NCI-H748 (cell line): ENCODE measurements around the gene C19orf67.

Source experiments
- DNase-seq: peaks from one replicate; lab custom pipeline; 2025; ENCODE audit not compliant: unreplicated experiment; lab: John Stamatoyannopoulos, UW

The C19orf67 gene

DNA sequence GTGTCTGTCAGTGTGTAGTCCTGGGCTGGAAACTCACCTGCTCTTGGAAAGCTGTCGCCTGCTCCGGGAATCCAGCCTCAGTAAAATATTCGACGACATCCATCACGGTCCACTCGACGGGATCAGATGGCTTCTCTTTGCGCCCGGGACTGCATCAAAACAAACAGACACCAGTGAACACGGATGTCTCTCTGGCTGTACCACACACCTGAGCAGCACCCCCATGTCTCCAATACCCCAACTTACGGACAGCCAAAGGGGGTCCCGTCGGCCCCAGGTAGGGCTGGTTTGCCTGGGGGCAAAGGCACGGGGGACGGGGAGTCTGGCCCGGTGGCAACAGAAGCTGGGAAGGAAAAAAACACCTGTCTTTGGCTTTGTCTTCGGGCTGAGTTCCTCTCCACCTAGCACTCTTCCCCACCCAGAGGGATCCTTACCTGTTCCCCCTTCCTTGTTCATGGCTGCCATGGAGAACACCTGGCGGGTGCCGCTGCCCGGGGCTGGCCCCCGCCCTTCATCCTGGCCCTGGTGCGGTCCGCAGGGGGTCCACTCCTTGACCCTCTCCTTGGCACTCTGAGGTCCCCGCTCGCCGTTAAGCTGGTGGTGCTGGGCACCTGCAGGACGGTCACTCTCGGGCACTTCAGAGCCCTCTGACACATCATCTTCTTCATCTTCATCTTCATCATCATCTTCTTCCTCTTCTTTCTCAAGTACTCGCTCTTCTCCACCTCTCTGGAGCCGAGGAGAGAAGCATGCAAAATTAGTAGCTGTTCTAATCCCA lies 3.2 kb upstream of the C19orf67 start:
- DNase-seq = no peak

DNA sequence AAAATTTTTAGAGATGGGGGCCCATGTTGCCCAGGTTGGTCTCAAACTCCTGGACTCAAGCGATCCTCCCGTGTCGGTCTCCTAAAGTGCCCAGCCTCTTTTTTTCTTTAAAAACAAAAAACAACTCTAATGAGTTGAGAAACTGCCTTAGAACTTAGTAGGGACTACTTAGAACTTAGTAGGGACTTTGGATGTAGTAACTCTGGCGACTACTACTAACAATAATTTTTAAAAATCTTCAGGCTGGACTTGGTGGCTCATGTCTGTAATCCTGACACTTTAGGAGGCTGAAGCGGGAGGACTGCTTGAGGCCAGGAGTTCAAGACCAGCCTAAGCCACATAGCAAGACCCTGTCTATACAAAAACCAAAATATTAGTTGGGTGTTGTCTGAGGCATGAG lies 515 bp upstream of the C19orf67 start:
- no peak for DNase-seq

DNA sequence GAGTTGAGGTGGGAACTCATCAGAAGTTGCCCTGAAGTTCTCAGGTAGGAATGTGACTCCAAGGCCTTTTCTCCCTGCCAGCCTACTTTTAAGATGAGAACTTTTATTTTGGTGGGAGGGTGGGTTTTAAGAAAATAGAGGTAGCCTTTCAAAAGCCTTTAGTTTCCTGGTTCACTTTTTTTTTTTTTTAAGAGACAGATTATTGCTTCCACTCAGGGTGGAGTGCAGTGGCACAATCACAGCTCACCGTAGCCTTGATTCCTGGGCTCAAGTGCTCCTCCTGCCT lies 3.0 kb downstream of the C19orf67 start:
- no peak for DNase-seq

DNA sequence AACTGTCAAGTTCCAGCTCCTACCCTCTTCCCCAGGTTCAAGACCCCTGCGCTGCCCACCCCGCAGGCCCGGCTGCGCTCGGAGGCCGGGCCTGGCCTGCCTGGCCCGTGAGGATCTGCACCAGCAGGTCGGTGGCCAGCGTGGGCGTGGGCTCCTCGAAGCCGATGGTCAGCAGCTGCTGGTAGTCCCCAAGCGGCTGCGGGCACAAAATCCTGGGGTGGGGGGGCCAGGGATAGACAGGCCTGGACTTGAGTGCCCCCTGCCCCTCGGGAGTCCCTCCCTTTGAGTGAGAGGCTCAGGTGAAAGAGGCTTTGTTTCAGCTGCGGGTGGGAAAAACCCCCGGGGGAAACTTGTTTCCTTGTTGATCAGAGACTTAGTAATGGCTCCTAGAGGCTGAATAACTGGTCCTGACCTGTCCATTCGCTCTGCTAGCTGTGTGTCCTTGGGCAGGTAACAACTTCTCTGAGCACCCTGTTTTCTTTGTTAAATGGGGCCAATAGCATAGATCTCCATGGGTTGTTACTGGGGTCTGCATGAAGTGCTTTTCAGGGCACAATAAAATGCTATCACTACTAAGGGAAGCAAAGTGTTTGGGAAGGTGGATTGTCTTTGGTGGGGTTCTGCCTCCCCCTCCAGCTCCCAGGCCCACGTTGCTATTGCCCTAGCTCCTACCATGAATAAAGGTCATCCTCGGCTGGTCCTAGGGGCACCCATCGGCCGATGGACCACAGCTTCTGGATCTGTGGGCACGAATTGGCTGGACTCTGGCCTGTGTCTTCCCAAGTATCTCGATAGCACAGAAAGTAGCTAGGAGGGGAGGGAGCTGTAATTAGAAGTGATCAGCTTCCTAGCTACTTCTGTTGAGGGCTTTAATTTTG lies 3.5 kb downstream of the C19orf67 start:
- DNase-seq = no peak

DNA sequence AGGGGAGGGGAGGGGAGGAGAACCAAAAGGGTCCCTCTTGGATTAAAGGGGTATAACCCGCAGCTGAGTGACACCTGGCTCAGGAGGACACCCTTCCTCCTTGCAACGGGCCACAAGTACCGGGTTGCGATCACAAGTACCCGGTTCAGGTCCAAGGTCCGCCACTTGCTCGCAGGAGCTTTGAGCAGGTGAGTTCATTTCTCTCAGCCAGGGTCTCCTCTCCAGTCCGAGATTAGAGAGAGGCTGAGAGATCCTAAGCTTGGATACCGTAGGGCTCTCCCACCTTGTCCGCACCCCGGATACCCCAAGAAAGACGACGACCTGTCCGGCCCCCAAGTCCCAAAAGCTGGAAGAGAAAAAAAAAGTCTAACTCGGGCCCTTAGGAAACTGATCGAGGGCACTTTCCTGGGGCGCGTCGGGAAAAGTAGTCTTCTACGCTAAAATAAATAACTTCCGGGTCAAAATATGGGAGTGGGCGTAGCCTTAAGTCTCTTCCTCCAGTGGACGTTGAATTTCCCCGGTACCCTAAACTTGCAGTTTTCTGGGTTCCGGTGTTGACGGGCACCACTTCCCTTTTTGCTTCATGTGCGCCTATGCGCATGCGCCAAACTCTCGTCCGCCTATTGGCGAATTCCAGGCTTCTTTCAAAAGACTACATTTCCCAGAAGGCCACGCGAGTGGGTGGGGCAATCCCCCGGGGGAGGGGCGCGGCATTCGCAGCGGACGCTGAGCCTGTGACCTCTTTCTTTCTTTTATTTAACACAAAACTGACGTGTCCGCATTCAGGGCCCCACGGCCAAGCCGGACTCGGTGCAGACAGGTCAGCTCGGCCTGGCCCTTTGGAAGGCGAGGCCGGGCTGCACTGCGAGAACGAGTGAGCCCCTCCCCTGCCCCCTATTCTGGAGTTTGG lies 4.4 kb downstream of the C19orf67 start:
- peak; percentile 98 for DNase-seq

DNA sequence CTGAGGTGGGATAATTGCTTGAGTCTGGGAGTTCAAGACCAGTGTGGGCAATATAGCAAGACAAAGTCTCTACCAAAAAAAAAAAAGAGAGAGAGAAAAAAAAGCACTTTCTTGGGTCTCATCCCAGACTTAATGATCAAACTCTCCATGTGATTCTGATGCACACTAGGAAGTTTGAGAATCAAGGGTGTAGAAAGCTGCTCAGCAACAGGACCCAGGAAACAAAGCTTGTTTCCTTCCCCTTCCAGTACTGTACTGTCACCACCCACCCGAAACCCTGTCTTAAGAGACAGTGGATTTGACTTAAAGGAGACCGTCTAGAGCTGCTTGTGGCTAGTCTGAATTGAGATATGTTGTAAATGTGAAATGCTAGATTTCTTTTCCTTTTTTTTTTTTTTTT lies 7.2 kb downstream of the C19orf67 start:
- DNase-seq = no peak

DNA sequence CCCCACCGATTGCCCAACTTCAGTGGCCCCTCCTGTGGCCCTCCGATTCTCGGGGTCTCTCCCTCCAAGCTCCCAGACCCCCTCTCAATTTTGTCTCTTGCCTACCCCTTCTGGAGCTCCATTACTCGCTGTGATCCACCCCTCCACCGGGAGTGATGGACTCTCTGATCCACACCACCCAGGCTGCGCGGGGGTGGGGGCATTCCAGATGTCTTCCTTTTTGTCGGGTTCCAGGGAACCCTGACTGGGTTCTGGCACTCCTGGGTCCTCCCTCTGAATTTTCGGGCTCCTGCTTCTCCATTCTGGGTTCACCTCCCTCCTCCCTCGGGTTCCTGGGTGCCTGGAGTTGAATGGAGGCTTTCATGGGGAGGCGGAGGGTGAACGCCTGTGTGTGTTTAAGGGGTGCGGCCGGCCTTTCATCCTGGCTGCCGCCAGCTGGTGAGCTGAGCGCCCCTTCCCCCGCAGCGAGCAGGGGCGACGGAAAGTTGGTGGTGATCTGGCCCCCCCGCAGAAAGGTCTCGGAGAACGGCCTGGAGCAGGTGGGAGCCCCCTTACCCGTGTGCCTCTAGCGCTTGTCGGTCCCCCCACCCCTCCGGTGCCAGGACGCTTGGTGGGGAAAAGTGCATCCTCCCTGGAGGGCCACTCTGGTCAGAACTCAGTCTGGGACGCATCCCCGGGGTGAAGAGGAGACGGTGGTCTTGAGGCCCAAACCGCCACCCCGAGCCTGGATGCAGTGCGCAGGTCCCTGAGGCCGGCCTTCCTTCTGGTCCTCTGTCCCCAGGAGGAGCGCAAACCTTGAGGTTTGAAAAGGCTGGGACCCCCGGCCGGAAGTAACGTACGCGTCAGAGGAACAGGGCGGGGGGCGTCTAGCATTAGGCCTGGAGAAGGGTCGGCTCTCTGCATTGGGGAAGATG lies 11.4 kb downstream of the C19orf67 start:
- DNase-seq = peak; percentile 64

DNA sequence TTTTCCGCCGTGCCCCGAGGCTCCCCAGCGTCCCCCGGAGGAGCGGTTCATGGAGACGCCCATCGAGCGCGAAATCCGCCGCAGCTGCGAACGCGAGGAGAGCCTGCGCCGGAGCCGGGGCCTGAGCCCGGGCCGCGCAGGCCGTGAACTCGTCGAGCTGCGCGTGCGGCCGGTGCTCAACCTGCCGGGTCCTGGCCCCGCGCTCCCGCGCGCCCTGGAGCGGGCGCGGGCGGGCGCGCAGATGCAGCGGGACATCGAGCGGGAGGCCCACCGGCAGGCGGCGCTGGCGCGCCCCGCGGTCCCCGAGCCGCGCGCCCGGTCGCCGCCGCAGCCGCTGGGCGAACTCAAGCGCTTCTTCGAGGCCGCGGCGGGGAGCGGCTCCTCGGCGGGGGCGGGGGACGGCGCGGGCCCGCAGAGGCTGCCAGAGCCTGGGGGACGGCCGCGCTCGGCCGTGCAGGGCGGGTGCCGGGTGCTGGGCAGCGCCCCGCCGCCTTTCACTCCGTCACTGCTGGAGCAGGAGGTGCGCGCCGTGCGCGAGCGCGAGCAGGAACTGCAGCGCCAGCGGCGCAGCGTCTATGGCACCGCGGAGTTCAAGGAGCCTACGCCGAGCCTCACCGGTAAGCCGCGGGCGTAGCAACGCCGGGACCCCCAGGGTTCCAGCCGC lies 12.2 kb downstream of the C19orf67 start:
- peak; percentile 79 for DNase-seq

DNA sequence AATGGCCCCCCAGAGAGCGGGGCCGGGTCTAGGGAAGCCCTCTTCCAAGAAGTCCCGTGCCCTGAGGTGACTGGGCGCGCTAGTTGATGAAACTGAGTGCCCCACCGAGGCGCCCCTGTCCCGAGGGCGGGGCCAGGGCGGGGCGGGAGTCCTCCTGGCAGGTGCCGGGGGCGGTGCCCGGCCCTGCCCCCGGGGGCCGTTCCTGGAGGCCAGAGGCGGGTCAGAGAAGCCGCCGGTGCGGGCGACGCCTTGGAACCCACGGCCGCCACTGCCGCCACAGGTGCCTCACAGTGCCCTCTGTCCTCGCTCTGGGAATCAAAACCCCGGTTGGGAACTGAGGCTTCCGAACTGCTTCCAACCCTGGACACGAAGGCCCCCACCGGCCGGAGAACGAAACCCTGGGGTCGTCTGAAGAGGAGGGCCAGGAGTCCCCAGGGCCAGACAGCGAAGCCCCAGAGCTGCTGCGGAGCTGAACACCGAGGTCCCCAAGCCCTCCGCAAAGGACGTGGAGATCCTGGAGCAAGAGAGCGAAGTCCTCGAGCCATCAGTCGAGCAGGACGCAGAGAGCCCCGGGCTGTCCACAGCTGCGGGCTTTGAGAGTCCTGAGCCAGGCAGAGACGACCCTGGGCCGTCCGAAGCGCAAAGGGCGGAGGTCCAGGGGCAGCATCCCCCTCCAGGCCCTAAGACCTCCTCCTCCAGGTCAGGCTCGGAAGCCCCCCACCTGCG lies 12.9 kb downstream of the C19orf67 start, which contains the start of gene MISP3:
Gene MISP3, plus strand, starts transcription at position 252 of the 726 bp plus-strand sequence. CDS start 524 bp downstream, outside the sequence.
- peak; percentile 79 for DNase-seq

DNA sequence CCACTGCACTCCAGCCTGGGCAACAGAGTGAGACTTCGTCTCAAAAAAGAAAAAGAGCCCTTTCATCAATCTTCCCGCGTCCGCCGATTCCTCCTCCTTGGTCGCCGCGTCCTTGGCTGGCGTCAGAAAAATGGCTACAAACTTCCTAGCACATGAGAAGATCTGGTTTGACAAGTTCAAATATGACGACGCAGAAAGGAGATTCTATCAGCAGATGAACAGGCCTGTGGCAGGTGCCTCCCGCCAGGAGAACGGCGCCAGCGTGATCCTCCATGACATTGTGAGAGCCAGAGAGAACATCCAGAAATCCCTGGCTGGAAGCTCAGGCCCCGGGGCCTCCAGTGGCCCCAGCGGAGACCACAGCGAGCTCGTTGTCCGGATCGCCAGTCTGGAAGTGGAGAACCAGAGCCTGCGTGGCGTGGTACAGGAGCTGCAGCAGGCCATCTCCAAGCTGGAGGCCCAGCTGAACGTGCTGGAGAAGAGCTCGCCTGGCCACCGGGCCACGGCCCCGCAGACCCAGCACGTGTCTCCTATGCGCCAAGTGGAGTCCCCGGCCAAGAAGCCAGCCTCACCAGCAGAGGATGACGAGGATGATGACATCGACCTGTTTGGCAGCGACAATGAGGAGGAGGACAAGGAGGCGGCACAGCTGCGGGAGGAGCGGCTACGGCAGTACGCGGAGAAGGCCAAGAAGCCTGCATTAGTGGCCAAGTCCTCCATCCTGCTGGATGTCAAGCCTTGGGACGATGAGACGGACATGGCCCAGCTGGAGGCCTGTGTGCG lies 15.1 kb downstream of the C19orf67 start:
- no peak for DNase-seq

DNA sequence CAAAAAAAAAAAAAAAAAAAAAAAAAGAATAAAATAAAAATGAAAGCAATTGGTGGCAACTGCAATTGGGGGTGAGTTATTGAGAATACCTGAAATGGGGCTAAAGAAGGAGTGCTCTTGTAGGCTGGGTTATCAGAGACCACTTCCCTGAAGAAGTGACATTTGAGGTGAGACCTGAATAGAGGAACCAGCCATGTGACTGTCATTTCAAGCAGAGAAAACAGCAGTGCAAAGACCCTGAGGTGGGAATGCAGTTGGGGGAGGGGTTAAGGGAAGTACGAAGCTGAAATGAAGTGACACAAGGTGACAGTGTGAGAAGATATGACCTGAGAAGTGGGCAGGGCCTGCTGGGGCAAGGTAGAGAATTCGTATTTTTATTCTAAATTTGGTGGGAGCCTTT lies 19.4 kb downstream of the C19orf67 start:
- DNase-seq = no peak

DNA sequence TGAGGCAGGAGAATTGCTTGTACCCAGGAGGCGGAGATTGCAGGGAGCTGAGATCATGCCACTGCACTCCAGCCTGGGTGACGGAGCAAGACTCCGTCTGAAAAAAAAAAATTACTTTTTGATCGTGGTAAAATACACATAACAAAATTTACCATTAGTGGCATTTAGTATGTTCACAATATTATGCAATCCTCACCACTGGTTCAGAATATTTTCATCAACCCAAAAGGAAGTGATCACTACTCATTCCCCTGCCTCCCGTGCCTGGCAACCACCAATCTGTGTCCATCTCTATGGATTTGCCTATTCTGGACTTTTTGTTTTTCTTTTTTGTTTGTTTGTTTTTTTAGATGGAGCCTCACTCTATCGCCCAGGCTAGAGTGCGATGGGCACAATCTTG lies 22.5 kb downstream of the C19orf67 start:
- no peak for DNase-seq

DNA sequence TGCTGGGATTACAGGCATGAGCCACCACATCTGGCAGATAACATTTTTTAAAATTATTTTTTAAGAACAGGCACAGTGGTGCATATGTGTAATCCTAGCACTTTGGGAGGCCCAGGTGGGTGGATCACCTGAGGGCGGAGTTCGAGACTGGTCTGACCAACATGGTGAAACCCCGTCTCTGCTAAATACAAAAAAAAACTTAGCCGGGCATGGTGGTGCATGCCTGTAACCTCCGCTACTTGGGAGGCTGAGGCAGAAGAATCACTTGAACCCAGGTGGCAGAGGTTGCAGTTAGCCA lies 23.1 kb downstream of the C19orf67 start:
- DNase-seq = no peak

DNA sequence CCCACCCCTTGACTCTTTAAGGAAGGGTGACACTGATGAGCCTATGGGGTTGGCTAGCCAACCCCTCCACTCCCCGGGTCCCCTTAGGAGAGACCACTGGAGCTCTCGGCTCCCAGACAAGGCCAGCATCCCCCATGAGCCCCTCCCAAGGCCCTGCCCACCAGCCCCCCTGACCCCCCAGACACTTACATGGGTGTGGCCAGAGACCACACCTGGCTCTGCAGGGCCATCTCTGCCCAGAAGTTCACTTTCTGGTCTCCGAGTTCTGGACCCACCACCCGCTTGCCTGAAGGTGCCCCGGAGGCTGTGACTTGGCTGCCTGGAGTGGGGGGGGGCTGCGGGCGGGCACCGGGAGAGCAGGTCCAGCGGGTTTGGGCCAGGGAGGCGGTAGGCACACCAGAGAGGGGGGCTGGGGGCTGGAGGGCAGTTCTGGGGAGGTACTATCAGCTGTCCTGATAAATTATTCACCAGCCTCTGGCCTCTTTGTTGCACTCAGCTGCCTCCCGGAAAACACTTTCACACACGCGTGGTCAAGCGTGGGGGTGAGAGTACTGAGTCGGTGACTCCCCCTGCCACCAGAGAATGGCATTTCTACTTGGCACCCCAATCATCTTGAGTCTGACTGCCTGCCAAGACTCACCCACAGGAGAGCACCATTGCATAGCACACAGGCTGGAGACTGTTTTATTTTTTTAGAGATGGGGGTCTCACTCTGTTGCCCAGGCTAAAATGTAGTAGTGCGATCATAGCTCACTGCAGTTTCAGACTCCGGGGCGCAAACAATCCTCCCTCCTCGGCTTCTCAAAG lies 23.6 kb downstream of the C19orf67 start, which contains the start of gene PALM3:
Gene PALM3, minus strand, starts transcription at position 326 of the 807 bp plus-strand sequence. Its CDS starts 96 bp downstream, at position 230.
- no peak for DNase-seq

DNA sequence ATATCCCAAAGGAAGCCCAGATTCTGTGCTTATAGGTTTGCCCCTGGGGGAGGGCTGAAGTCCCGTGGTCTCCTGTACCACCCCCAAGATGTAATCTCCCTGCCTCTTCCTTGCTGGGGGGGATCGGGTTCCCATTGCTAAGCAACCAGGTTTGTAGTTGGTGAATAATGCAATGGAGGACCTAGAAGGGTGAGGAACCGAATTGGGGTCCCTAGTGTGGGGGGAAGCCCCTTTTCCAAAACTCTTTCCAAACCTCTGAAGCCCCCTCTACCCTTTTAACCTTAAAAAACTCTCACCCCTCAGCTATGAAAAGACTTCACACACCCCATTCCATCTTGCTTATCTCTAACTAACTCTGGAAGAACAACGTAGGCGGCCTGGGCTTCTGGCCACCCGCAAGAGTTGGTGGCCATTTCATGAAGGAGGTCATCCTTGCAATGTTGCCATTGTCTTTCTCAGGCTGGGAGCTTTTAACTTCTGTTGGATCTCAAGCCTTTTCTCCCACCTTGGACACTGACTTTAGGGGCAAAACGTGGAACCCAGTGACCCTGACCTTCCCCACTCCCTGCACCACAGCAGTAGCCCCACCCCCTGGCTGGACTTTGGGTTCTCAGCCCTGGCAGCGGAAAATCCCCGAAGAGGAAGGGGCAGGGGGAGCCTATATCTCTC lies 24.4 kb downstream of the C19orf67 start:
- no peak for DNase-seq

DNA sequence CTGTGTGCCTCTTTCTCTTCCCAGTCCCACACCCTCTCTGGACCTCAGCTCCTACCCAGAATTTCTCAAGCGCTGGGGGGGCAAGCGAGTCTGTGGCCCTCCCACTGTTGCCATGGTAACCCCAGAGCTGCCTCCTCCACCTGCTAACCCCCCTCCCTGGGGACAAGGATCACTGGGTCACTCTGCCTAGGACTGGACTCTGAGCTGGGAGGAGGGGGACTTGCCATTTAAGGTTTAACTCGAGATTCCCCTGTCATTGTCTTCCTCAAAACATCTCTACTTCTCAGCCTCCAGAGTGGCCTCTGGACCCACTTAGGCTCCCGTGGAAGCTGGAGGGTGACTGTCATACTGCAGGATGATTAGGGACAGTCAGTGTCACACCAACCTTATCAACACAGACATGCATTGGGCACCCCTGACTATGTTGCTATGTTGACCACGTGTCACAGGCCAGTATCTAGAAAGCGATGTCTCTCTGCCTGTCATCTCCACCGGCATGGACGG lies 25.9 kb downstream of the C19orf67 start:
- DNase-seq = no peak

DNA sequence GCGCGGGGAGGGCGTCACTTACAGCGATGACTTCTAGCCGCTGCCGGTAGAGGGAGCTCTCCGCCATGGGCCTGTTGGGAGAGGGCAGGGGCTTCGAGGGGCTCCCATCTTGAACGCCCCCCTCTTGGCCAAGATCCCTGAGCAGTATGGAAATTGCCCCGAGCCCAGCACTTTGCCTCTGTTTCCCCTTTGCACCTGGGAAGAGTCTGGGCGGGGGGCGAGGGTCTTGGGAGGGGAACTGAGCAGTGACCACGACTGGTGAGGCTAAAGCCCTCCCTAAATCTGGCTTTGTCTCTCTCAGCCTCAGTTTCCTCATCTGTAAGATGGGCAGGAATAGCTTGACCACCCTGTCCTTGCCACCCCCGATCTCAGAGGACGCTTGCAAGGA lies 26.5 kb downstream of the C19orf67 start:
- peak; percentile 12 for DNase-seq
